Measurements from ENCODE around the gene LAMA5.

Gene LAMA5

GRCh38 chr20:62287759-62288534 lies 79.2 kb downstream of the LAMA5 start:
- TF ChIP-seq, protein P1, sequence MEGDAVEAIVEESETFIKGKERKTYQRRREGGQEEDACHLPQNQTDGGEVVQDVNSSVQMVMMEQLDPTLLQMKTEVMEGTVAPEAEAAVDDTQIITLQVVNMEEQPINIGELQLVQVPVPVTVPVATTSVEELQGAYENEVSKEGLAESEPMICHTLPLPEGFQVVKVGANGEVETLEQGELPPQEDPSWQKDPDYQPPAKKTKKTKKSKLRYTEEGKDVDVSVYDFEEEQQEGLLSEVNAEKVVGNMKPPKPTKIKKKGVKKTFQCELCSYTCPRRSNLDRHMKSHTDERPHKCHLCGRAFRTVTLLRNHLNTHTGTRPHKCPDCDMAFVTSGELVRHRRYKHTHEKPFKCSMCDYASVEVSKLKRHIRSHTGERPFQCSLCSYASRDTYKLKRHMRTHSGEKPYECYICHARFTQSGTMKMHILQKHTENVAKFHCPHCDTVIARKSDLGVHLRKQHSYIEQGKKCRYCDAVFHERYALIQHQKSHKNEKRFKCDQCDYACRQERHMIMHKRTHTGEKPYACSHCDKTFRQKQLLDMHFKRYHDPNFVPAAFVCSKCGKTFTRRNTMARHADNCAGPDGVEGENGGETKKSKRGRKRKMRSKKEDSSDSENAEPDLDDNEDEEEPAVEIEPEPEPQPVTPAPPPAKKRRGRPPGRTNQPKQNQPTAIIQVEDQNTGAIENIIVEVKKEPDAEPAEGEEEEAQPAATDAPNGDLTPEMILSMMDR (IDR thresholded peaks at IDR 0.05; ENCODE audit: low read depth, low read length, missing control alignments): no peak
- in situ Hi-C loops (cut with HindIII; ENCODE audit: low sequenced_read_pairs): loop anchor here (25.0 kb wide), 1 partner anchor 99 kb away; the partner anchor contains the start of gene RPS21
- no peak overlapping the region for H3K4me3 ChIP-seq (ENCODE audit: low read depth, low read length)
- no peak for DNase-seq (ENCODE audit: low read depth)

GRCh38 chr20:62287129-62287528 lies 80.0 kb downstream of the LAMA5 start:
- no peak overlapping the region for H3K4me3 ChIP-seq (ENCODE audit: low read depth, low read length)
- DNase-seq (ENCODE audit: low read depth): no peak
- in situ Hi-C loops (cut with HindIII; ENCODE audit: low sequenced_read_pairs): loop anchor here (25.0 kb wide), 1 partner anchor 100 kb away; the partner anchor contains the start of gene RPS21
- TF ChIP-seq, protein P1 (IDR thresholded peaks at IDR 0.05; ENCODE audit: low read depth, low read length, missing control alignments): no peak

DNA sequence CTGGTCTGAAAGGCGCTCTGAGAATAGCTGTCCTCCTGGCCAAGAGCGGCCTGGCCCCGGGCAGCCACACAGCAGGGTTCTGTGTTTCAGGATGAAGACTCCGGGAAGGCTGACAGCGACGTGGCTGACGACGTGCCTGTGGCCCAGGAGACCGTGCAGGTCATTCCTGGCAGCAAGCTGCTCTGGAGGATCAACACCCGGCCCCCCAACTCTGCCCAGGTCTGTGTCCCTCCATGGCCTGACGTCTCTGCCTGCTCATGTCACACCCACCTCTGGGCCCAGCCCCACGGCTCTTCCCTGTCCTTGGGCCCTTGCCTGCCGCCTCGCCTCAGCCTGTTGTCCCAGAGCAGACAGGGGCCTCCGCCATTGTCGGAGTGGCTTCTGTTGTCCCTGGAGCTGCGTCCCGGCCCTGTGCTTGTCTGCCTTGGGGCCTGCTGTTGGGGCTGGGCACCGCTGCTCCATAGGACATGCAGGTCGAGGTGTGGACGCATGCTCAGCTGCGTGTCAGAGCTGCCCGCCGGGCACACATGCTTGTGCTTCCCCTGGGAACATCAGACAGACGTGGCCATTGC lies 80.5 kb downstream of the LAMA5 start:
- no peak overlapping the region for H3K4me3 ChIP-seq (ENCODE audit: low read depth, low read length)
- in situ Hi-C loops (cut with HindIII; ENCODE audit: low sequenced_read_pairs): loop anchor here (25.0 kb wide), 1 partner anchor 101 kb away; the partner anchor contains the start of gene RPS21
- DNase-seq (ENCODE audit: low read depth): no peak
- TF ChIP-seq, protein P1 (IDR thresholded peaks at IDR 0.05; ENCODE audit: low read depth, low read length, missing control alignments): no peak

DNA sequence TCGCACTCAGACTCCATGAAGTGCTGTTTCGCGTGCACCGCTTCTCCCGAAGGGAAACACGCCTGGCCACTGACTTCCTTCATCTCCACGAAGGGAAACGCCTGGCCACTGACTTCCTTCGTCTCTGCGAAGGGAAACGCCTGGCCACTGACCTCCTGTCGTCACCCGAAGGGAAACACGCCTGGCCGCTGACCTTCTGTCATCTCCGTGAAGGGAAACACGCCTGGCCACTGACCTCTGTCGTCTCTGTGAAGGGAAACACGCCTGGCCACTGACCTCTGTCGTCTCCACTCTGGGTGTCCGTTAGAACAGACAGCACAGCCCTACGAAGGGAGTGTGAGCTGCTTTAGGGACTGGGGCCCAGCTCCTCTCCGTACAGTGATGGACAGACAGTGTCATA lies 81.4 kb downstream of the LAMA5 start:
- in situ Hi-C loops (cut with HindIII; ENCODE audit: low sequenced_read_pairs): loop anchor here (25.0 kb wide), 1 partner anchor 102 kb away; the partner anchor contains the start of gene RPS21
- H3K4me3 ChIP-seq (ENCODE audit: low read depth, low read length): no peak overlapping the region
- no peak for DNase-seq (ENCODE audit: low read depth)
- TF ChIP-seq, protein P1 (IDR thresholded peaks at IDR 0.05; ENCODE audit: low read depth, low read length, missing control alignments): no peak

- H3K4me3 ChIP-seq (ENCODE audit: low read depth, low read length): no peak overlapping the region
- in situ Hi-C loops (cut with HindIII; ENCODE audit: low sequenced_read_pairs): loop anchor here (25.0 kb wide), 1 partner anchor 102 kb away; the partner anchor contains the start of gene RPS21
- TF ChIP-seq, protein P1 (IDR thresholded peaks at IDR 0.05; ENCODE audit: low read depth, low read length, missing control alignments): no peak
- DNase-seq (ENCODE audit: low read depth): no peak
Observed at GRCh38 chr20:62285151-62285550, 82.0 kb downstream of the LAMA5 start.

DNA sequence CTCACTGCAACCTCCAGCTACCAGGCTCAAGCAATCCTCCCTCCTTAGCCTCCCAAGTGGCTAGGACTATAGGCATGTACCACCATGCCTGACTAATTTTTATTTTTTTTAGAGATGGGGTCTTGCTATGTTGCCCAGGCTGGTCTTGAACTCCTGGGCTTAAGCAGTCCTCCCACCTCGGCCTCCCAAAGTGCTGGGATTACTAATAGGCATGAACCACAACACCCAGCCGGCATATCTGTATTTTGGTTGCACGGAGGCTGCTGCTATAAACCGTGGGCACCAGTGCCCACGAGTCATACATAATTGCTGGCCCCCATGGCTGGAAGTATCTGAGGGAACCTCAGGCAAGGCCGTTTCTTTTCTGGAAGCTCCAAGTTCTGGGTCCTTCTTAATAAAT lies 82.7 kb downstream of the LAMA5 start:
- TF ChIP-seq, protein P1 (IDR thresholded peaks at IDR 0.05; ENCODE audit: low read depth, low read length, missing control alignments): no peak
- no peak for DNase-seq (ENCODE audit: low read depth)
- no peak overlapping the region for H3K4me3 ChIP-seq (ENCODE audit: low read depth, low read length)
- in situ Hi-C loops (cut with HindIII; ENCODE audit: low sequenced_read_pairs): loop anchor here (25.0 kb wide), 1 partner anchor 103 kb away; the partner anchor contains the start of gene RPS21

All from astrocyte of the cerebellum (primary cell).